GM21619 (cell line): ENCODE data around the gene PLP2.

Experiments
- ATAC-seq: cut with Tn5 transposase; IDR thresholded peaks from one replicate; pipeline ENCODE4 v1.9.1; 2021; ENCODE audit not compliant: unreplicated experiment

Gene PLP2

DNA sequence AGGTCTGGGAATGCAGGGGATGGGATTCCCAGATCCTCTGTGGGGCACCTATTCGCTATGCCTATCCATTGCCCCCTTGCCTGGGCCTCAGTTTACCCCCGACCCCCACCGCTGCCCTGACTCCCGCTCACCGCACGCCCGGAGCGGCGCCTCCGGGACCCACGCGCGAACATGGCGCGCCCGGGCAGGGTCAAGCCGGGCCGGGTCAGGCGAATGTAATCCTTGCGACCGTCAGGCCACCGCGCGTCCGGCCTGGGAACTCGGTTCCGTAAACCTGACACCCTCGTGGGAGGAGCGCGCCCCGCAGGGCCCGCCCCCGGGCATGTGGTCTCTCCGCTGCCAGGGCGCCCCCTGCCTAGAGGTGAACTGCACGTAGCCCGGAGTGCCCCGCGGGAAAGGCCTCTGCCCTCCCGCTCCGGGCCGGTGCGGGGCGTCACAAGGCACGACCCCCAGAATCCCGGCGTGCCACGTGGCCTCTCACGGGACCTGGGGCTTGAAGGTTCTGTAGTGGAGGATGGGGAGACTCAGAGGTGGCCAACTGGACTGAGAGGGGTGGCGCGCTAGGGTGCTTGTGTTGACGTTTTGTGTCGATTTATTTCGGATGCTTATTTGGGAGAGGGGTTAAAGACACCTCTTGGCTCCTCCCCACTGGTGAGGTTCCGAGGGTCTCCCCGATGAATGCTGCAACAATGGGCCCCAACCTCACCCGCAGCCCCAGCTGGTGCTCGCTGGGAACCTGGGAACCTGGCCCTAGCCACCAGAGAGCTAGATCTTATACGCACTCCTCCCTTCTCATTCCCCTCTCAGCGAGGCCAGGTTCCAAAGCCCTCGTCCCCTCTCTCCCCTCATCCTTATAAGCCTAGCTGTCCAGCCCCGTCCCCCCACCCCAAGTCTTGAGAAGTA is 14.7 kb downstream of the PLP2 start, which contains the start of gene PRICKLE3:
PRICKLE3 (minus strand) TSS at position 249 of the 903 bp plus-strand sequence; CDS start at position 173, 76 bp downstream.
- ATAC-seq: peak; percentile 31

DNA sequence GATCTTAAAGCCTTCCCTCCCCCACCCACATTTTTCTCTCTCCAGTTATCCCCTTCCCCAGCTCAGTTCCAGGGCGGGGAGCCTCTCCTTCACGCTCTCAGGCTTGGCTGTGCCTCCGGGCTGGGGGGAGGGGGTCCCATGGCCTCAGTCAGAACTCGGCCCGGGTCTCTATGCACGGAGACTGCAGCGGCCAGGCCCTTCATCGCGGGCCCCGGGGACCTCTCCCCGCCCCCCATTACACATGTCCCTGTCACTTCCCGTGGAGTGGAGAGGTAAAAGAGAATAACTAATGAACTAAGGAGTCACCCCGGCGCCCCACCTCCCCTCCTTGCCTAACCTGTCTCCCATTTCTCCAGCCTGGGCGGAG is 15.3 kb downstream of the PLP2 start:
- no peak for ATAC-seq

DNA sequence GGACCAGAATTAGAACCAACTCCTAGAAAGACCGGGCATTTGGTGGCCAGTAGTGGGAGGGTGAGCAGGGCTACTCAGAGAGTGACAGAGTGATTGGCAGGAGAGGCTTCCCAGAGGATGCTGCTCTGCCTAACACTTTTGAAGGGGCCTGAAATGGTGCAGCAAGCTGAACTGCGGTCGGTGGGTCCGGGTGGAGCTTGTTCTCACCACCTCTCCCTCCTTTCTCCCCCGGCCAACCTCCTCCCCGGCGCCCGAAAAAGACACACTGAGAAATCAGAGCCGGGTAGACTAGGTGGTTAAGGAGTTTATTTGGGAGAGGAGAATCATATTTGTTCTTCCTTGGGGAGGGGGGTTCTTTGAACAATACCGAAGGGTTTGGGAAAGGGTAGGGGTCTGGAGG is 15.8 kb downstream of the PLP2 start:
- ATAC-seq: no peak

GRCh38 chrX:49188468-49189076 is 16.9 kb downstream of the PLP2 start:
- no peak for ATAC-seq

GRCh38 chrX:49189606-49190005 is 17.9 kb downstream of the PLP2 start:
- no peak for ATAC-seq

DNA sequence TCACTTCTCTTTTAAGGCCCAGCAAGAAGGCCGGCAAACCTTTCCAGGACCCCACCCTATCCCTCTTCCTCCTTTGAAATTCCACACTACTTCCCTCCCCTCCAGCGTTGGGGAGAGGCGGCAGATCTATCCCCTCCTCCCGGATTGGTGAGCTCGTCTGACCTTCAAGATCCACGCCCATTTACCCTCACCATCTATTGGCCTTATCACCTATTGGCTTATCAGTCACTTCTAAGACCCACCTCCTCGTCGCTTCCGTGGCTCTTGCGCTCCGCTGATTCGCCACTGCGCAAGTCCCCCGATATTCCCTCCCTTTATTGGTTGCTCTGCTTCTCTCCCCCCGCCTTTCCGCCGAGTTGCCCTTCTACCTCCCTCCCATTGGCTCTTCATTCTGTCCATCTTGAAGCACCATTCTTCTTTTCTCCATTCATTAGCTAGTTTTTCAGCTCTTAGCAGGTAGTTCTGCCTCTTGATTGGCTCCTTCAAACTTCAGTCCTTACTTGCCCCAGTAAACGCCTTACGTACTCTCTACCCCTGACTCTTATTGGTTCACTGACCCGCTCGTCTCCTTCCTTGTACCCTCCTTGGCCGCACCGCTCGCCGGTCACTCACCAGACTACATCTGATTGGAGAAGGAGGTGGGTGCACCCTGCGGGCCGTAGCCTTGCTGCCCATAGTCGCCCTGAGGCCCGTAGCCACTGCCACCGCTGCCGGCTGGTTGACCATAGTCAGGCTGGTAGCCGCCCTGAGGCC is 19.3 kb downstream of the PLP2 start:
- peak; percentile 89 for ATAC-seq

- ATAC-seq: peak; percentile 15
Observed at GRCh38 chrX:49191574-49192011, 19.9 kb downstream of the PLP2 start.

DNA sequence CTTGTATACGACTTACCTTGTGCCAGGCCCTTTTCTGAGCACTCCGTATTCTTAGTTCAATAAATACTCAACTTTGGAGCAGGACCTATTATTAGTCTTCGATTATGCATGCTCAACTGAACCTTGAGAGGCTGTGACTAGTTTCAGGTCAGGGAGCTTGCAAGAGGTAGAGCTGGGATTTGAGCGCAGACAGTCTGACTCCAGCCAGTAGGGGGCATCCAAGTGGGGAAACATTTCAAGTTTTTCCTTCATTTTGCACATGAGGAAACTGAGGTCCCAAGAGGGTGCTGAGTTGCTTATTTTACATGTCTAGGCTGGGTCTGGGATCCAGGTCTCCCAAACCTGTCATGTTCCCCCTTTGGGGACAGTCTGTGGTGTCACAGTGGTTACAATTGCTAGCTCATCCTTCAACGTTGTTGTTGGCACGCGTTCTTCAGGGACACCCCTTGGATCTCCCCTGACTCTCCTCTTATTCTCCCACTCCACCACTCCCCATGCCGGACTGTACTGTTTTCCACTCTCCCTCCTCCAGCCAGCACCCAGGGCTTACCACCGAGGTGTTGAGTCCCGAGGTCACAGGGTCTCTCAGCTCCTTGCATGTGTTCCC is 21.1 kb downstream of the PLP2 start:
- ATAC-seq: no peak

DNA sequence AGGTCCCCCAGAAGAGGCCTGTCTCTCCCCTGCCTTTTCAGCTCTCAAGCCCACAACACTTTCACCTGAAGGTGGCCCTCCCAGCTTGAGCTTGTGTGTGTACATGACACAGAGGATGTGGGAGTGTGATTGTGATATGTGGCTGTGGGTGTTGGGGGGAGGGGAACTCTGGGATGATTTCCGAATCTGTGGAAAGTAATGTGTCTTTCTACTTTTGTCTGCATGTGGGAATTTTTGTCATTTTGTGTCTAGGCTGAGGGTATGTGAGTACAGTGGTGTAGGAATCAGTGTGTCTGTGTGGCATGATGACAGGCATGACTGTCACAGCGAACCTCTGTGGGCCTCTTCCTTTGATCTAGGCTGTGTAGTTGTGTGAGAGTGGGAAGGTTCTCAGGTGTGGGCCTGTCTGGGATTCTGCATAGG is 21.9 kb downstream of the PLP2 start:
- ATAC-seq: no peak

- ATAC-seq: no peak
Observed at GRCh38 chrX:49197543-49198087, 25.9 kb downstream of the PLP2 start.

GRCh38 chrX:49198540-49199314 is 27.0 kb downstream of the PLP2 start:
- ATAC-seq: no peak

DNA sequence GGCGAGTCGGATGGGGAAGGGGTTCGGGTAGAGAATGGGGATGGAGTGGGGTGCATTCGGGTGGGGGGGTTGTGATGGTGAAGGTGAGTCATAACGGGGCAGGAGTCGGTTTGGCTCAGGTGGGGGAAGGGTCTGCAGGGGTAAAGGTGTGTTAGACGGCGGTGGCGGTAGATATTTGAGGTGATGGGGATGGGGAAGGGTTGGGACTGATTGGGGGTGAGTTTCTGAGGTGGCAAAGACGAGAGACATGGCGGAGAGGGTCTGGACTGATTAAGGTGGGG is 27.6 kb downstream of the PLP2 start:
- ATAC-seq: no peak

DNA sequence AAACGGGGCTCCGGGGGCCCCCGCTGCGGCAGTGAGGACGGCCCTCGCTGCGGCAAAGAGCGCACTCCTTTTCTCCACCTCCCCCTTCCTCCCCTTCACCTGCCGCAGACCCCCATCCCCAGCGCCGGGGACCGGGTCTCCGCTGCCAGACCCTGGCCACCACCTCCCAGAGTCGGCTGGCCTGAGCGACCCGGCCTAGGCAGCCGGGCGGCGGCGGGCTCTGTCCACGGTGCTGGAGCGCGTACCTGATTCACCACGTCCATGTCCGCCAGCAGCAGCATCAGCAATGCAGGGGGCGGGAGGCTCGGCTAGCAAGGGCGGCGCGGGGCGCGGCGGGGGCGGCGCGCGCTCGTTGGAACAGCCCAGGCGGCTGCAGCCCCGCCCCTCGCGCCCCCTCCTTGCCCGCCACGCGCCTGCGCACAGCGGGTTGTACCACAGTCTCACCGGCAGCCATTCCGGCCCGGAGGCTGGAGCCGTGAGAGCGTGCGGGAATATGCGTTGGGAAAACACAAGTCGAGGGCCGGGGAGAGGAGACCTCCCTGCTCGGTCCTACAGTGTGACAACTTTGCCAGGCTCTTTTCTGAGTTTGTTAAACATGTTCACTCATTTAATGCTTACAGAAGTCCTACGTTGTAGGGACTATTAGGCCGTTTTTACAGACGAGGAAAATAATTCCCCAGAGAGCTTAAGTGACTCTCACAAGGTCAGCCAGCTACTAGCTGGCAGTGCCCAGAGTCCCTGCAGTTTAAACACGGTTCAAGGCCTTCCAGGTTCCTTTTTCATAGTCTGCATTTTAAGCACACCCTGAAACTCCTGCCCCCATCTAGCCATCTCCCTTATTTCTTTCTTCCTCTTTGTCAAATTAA is 28.4 kb downstream of the PLP2 start, which contains the start of gene SYP:
SYP (minus strand) TSS at position 288 of the 866 bp plus-strand sequence; CDS start at position 281, 7 bp downstream.
- ATAC-seq: peak; percentile 97

DNA sequence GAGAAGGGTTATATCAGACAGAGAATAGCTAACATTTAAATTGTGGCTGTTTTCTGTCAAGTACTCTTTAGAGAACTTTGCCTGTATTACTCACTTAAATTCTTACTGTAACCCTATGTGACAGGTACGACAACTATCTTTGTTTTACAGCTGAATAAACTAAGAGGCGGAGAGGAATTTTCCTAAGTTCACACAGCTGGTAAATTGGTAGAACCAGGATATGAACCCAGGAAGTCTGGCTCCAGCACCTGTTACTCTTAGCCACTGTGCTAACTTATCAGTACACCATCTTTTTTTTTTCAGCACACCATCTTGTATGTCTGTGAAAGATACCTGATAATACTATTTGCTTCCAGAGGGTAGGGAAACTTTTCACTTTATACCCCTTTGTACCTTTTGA is 30.3 kb downstream of the PLP2 start:
- ATAC-seq: no peak

GRCh38 chrX:49203536-49203935 is 31.8 kb downstream of the PLP2 start:
- ATAC-seq: no peak

GRCh38 chrX:49204017-49204416 is 32.3 kb downstream of the PLP2 start:
- no peak for ATAC-seq

GRCh38 chrX:49204709-49205108 is 33.0 kb downstream of the PLP2 start:
- ATAC-seq: no peak

DNA sequence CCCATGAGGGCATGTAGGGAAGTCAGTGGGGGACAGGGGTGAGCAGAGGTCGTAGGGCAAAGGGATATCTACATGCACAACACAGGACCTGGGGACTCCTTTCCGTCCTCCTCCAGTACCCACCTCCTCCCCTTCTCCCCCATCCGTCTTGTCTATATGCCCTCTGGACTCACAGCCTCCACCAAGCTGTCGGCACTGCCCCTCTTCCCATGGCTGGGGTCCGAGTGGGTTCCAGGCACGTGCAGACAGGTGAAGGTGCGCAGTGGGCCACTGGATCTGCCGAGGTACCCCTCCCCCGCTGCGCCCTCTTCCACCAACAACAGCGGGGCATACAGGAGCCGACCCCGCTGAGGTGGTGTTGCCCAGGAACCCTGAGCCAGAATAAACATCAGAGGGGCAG is 33.7 kb downstream of the PLP2 start:
- no peak for ATAC-seq

- ATAC-seq: no peak
Observed at GRCh38 chrX:49206543-49206942, 34.8 kb downstream of the PLP2 start.
